ENCODE data around the gene SLC6A12. TPM values are rescaled to one million over a fixed set of nuclear protein-coding genes. Genes with fewer than 3 reads are reported as not detected.

The SLC6A12 gene
- total RNA-seq, 4 donors from 2014 or later, result 1.2 to 13.5 (median 3.0) TPM

- H3K4me3 ChIP-seq, result no peak overlapping the region
- WGBS, 2 donors (ENCODE audit: low coverage in 1 of 2), result 52% methylated on average over 10 of the region's 10 CpGs; no CpG with 5 or more reads in 1 of the 2 donors
- H3K4me1 ChIP-seq, result peaks cover 3 to 9% (median 6%) of the 10 kb centered on the region in 4 donors
- H3K9me3 ChIP-seq, result no peaks in the 10 kb centered on the region
- TF ChIP-seq CTCF (IDR thresholded peaks at IDR 0.05) (no peak), EP300 (IDR thresholded peaks at IDR 0.05; ENCODE audit: low read depth) (no peak), POLR2A (IDR thresholded peaks at IDR 0.05) (no peak), POLR2AphosphoS5 (IDR thresholded peaks at IDR 0.05) (no peak)
- no peak overlapping the region for H3K27ac ChIP-seq
- in situ Hi-C loops (cut with MboI; ENCODE audit: low pct_ligation_motif_present in 1 of 4, low pct_unique_long_range_greater_than_20kb in 1 of 4, low sequenced_read_pairs in 3 of 4), result no loop called here
- H3K36me3 ChIP-seq, result no peaks in the 10 kb centered on the region
- H3K27me3 ChIP-seq, result peaks cover 3% of the 10 kb centered on the region
- no peak for DNase-seq
- intact Hi-C loops (cut with DNase I; ENCODE audit: low total_unique reads), result no loop called here
Observed at GRCh38 chr12:193261-193660, 20.7 kb downstream of the SLC6A12 start.

- in situ Hi-C loops (cut with MboI; ENCODE audit: low pct_ligation_motif_present in 1 of 4, low pct_unique_long_range_greater_than_20kb in 1 of 4, low sequenced_read_pairs in 3 of 4) (no loop called here), intact Hi-C loops (cut with DNase I; ENCODE audit: low total_unique reads) (no loop called here)
- no peaks in the 10 kb centered on the region for H3K9me3 ChIP-seq
- peaks cover 3% of the 10 kb centered on the region for H3K27me3 ChIP-seq
- H3K4me1 ChIP-seq, result peaks cover 3 to 9% (median 6%) of the 10 kb centered on the region in 4 donors
- WGBS, 2 donors (ENCODE audit: low coverage in 1 of 2), result 75 to 76% methylated on average over 3 of the region's 3 CpGs
- H3K4me3 ChIP-seq, result no peak overlapping the region
- no peaks in the 10 kb centered on the region for H3K36me3 ChIP-seq
- H3K27ac ChIP-seq, result no peak overlapping the region
- DNase-seq, result no peak
- no peak for TF ChIP-seq EP300 (IDR thresholded peaks at IDR 0.05; ENCODE audit: low read depth)
- TF ChIP-seq POLR2AphosphoS5 (IDR thresholded peaks at IDR 0.05), result no peak
- no peak for TF ChIP-seq CTCF (IDR thresholded peaks at IDR 0.05)
- TF ChIP-seq POLR2A (IDR thresholded peaks at IDR 0.05), result no peak
Observed at GRCh38 chr12:191541-191940, 22.4 kb downstream of the SLC6A12 start.

GRCh38 chr12:190881-191280 lies 23.1 kb downstream of the SLC6A12 start:
- no peak overlapping the region for H3K4me3 ChIP-seq
- TF ChIP-seq EP300 (IDR thresholded peaks at IDR 0.05; ENCODE audit: low read depth) (no peak), CTCF (IDR thresholded peaks at IDR 0.05) (no peak), POLR2A (IDR thresholded peaks at IDR 0.05) (no peak), POLR2AphosphoS5 (IDR thresholded peaks at IDR 0.05) (no peak)
- H3K9me3 ChIP-seq, result no peaks in the 10 kb centered on the region
- DNase-seq, result no peak
- WGBS, 2 donors (ENCODE audit: low coverage in 1 of 2), result 88 to 100% methylated on average over 3 to 8 of the region's 8 CpGs
- H3K36me3 ChIP-seq, result no peaks in the 10 kb centered on the region
- in situ Hi-C loops (cut with MboI; ENCODE audit: low pct_ligation_motif_present in 1 of 4, low pct_unique_long_range_greater_than_20kb in 1 of 4, low sequenced_read_pairs in 3 of 4), result no loop called here
- intact Hi-C loops (cut with DNase I; ENCODE audit: low total_unique reads), result no loop called here
- H3K4me1 ChIP-seq, result peaks cover 3 to 9% (median 6%) of the 10 kb centered on the region in 4 donors
- no peak overlapping the region for H3K27ac ChIP-seq
- peaks cover 3% of the 10 kb centered on the region for H3K27me3 ChIP-seq

GRCh38 chr12:189622-189962 lies 24.4 kb downstream of the SLC6A12 start:
- peaks cover 3% of the 10 kb centered on the region for H3K27me3 ChIP-seq
- H3K4me1 ChIP-seq, result peaks cover 3 to 9% (median 6%) of the 10 kb centered on the region in 4 donors
- no peak for DNase-seq
- H3K4me3 ChIP-seq, result no peak overlapping the region
- H3K9me3 ChIP-seq, result no peaks in the 10 kb centered on the region
- TF ChIP-seq POLR2AphosphoS5 (IDR thresholded peaks at IDR 0.05), result no peak
- TF ChIP-seq EP300 (IDR thresholded peaks at IDR 0.05; ENCODE audit: low read depth), result no peak
- TF ChIP-seq POLR2A (IDR thresholded peaks at IDR 0.05), result no peak
- TF ChIP-seq CTCF (IDR thresholded peaks at IDR 0.05), result no peak
- intact Hi-C loops (cut with DNase I; ENCODE audit: low total_unique reads) (no loop called here), in situ Hi-C loops (cut with MboI; ENCODE audit: low pct_ligation_motif_present in 1 of 4, low pct_unique_long_range_greater_than_20kb in 1 of 4, low sequenced_read_pairs in 3 of 4) (no loop called here)
- no peak overlapping the region for H3K27ac ChIP-seq
- 71 to 76% methylated on average over 6 of the region's 6 CpGs for WGBS, 2 donors (ENCODE audit: low coverage in 1 of 2)
- no peaks in the 10 kb centered on the region for H3K36me3 ChIP-seq
